CD4-positive, CD25-positive, alpha-beta regulatory T cell (primary cell): ENCODE results near the gene BUD23. TPM values are rescaled to one million over a fixed set of nuclear protein-coding genes. Genes with fewer than 3 reads are reported as not detected.

Experiments used
- ATAC-seq, 2 donors: fragments of 150-1000 bp; cut with Tn5 transposase; one replicate each; pipeline ENCODE4 v1.10.0; 2021; ENCODE audit warnings: low read depth in 2 of 2, moderate number of reproducible peaks in 2 of 2, moderate library complexity in 1 of 2
- DNase-seq, 3 donors: peaks; one replicate each; pipeline versions ENCODE4 v3.0.0 to v3.0.0-alpha.2; 2012 to 2022; ENCODE audit warnings: mixed read lengths in 1 of 3
- H3K27ac ChIP-seq: one replicate; pipeline ENCODE4 v1.7.0; 2013; ENCODE audit warnings: mild to moderate bottlenecking, low read length; ENCODE audit not compliant: insufficient read depth, poor library complexity, severe bottlenecking
- H3K27me3 ChIP-seq: one replicate; pipeline ENCODE4 v1.7.0; 2013; ENCODE audit warnings: low read length; ENCODE audit not compliant: control insufficient read depth, insufficient read depth
- H3K36me3 ChIP-seq: one replicate; pipeline ENCODE4 v1.7.0; 2013; ENCODE audit warnings: mild to moderate bottlenecking, low read length, moderate library complexity; ENCODE audit not compliant: control insufficient read depth, insufficient read depth
- H3K4me1 ChIP-seq: 2 replicates; pipeline ENCODE4 v1.7.0; 2013; ENCODE audit warnings: mild to moderate bottlenecking, low read length; ENCODE audit not compliant: insufficient read depth, control insufficient read depth, poor library complexity, severe bottlenecking
- H3K4me3 ChIP-seq: one replicate; pipeline ENCODE4 v1.7.0; 2013; ENCODE audit warnings: low read depth, mild to moderate bottlenecking, low read length, moderate library complexity
- H3K9me3 ChIP-seq, 2 experiments: 1 replicate in 1 of 2; 2 replicates in 1 of 2; pipeline ENCODE4 v1.7.0; 2013; ENCODE audit warnings: low read length in 2 of 2, mild to moderate bottlenecking in 1 of 2, moderate library complexity in 1 of 2; ENCODE audit not compliant: control insufficient read depth in 2 of 2
- H3K27ac Mint-ChIP-seq, 3 donors: one replicate each; pipeline ENCODE4 v1.8.0; 2020 to 2022; ENCODE audit warnings: mild to moderate bottlenecking in 3 of 3, mixed read lengths in 3 of 3, moderate library complexity in 2 of 3
- H3K27me3 Mint-ChIP-seq: one replicate; pipeline ENCODE4 v1.8.0; 2022; ENCODE audit warnings: mild to moderate bottlenecking, mixed read lengths
- H3K36me3 Mint-ChIP-seq: one replicate; pipeline ENCODE4 v1.8.0; 2020; ENCODE audit warnings: mixed read lengths
- H3K4me1 Mint-ChIP-seq, 4 donors: one replicate each; pipeline ENCODE4 v1.8.0; 2020 to 2022; ENCODE audit warnings: mixed read lengths in 4 of 4, mild to moderate bottlenecking in 1 of 4
- H3K4me3 Mint-ChIP-seq, 4 donors: one replicate each; pipeline ENCODE4 v1.8.0; 2020 to 2022; ENCODE audit warnings: mild to moderate bottlenecking in 4 of 4, mixed read lengths in 4 of 4, moderate library complexity in 3 of 4
- H3K9me3 Mint-ChIP-seq, 7 donors: one replicate each; pipeline ENCODE4 v1.8.0; 2020 to 2022; ENCODE audit warnings: mixed read lengths in 7 of 7, mild to moderate bottlenecking in 3 of 7, moderate library complexity in 2 of 7
- polyA plus RNA-seq, 4 donors: library from polyadenylated mRNA; unstranded; fragments of 300-500 nt; fragmentation: Illumina TruSeq; gene quantifications; one replicate each; pipeline ENCODE4 v1.2.3, GENCODE V29; 2021
- total RNA-seq: library from RNA; stranded (reverse); gene quantifications from one replicate; pipeline ENCODE4 v1.2.3, GENCODE V29; 2022

The BUD23 gene
- total and polyA plus RNA-seq, 5 donors from 2014 or later = 96.3 to 127 (median 119) TPM

GRCh38 chr7:73680501-73680900, 2.9 kb upstream of the BUD23 start:
- H3K27ac Mint-ChIP-seq = no peak overlapping the region

GRCh38 chr7:73681031-73681430, 2.4 kb upstream of the BUD23 start:
- Mint-ChIP-seq H3K27ac (peak overlapping the region in 1 of 3 donors; percentile 78), H3K27me3 (no peaks in the 10 kb centered on the region)

More at GRCh38 chr7:73680501-73680900, 2.9 kb upstream of the BUD23 start:
- Mint-ChIP-seq H3K4me3 (peak overlapping the region in 3 of 4 donors; percentile 96 to 97 (median 96)), H3K27me3 (no peaks in the 10 kb centered on the region), H3K9me3 (peaks cover 0 to 4% (median 0%) of the 10 kb centered on the region in 7 donors), H3K4me1 (peaks cover 7 to 48% (median 24%) of the 10 kb centered on the region in 4 donors), H3K36me3 (peaks cover 19% of the 10 kb centered on the region)
- Histone ChIP-seq H3K27me3 (no peaks in the 10 kb centered on the region), H3K27ac (no peak overlapping the region), H3K4me3 (no peak overlapping the region), H3K9me3 (no peaks in the 10 kb centered on the region), H3K4me1 (peaks cover 34% of the 10 kb centered on the region), H3K36me3 (peaks cover 2% of the 10 kb centered on the region)
- ATAC-seq (no peak), DNase-seq (no peak)

DNA sequence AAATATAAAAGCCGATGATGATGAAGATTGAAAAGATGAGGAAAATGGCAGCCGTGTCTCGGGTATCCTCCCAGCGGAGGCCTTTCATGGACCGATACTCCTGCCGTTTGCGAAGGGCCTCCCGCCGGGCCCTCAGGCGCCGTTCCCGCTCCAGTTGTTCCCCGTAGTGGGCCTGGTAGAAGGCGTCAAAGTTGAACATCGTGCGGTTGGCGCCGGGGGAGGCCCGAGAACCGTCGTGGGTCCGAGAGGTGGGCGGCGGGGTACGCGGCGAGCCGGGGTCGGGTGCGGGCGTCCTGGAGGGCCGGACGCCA, 697 bp upstream of the BUD23 start:
- Histone ChIP-seq H3K9me3 (no peaks in the 10 kb centered on the region), H3K27me3 (no peaks in the 10 kb centered on the region), H3K27ac (peak overlapping the region; percentile 78), H3K4me3 (peak overlapping the region; percentile 77), H3K4me1 (peaks cover 34% of the 10 kb centered on the region), H3K36me3 (peaks cover 15% of the 10 kb centered on the region)
- no peak for ATAC-seq
- Mint-ChIP-seq H3K4me1 (peaks cover 13 to 57% (median 28%) of the 10 kb centered on the region in 4 donors), H3K4me3 (peak overlapping the region; percentile 96 to 99 (median 96)), H3K27ac (peak overlapping the region; percentile 91 to 98 (median 94)), H3K36me3 (peaks cover 27% of the 10 kb centered on the region), H3K9me3 (peaks cover 0 to 4% (median 0%) of the 10 kb centered on the region in 7 donors), H3K27me3 (no peaks in the 10 kb centered on the region)
- no peak for DNase-seq

More at GRCh38 chr7:73681031-73681430, 2.4 kb upstream of the BUD23 start:
- peaks cover 34% of the 10 kb centered on the region for H3K4me1 ChIP-seq
- Mint-ChIP-seq H3K4me3 (peak overlapping the region; percentile 91 to 97 (median 96)), H3K9me3 (peaks cover 0 to 4% (median 0%) of the 10 kb centered on the region in 7 donors), H3K4me1 (peaks cover 8 to 49% (median 25%) of the 10 kb centered on the region in 4 donors), H3K36me3 (peaks cover 19% of the 10 kb centered on the region)
- H3K9me3 ChIP-seq = no peaks in the 10 kb centered on the region
- no peaks in the 10 kb centered on the region for H3K27me3 ChIP-seq
- H3K27ac ChIP-seq = no peak overlapping the region
- DNase-seq (no peak), ATAC-seq (no peak)
- H3K4me3 ChIP-seq = no peak overlapping the region
- peaks cover 2% of the 10 kb centered on the region for H3K36me3 ChIP-seq

DNA sequence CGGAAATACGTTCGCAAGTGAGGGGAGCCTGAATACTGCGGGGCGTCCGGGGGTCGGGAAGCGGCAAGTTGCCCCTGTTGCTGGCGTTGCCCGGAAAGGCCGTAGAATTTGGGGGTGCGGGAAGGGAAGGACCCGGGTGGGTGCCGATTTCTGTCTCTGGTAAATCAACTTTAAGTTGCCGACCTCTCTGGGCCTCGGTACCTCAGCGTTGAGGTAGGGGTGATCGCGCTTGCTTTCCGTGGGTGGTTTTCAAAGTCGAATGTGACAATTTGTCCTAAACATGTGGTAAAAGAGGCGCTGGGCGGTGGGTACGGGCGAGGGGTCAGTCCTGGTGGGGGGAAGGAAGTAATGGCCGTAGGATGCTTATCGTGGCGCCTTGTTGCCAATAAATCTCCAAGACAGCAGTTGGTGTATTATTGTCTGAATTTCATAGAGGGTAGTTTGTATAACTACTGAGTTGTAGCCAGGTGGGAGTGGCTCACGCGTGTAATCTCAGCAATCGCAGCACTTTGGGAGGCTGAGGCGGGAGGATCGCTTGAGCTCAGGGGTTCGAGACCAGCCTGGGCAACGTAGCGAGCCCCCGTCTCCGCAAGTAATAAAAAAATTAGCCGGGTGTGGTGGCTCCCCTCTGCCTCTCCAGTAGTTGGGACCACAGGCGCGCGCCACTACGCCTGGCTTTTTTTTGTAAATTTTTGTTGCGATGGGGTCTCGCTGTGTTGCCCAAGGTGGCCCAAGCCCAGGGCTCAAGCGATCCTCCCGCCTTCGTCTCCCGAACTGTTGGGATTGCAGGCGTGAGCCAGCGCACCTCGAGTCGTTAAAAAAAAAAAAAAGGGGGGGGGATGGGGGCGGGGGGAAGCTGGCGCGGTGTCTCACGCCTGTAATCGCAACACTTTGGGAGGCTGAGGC, 644 bp downstream of the BUD23 start:
- peak in 1 of 3 donors; percentile 13 for DNase-seq
- Histone ChIP-seq H3K4me1 (peaks cover 34% of the 10 kb centered on the region), H3K4me3 (peak overlapping the region; percentile 90), H3K36me3 (peaks cover 25% of the 10 kb centered on the region), H3K27me3 (no peaks in the 10 kb centered on the region), H3K27ac (peak overlapping the region; percentile 78), H3K9me3 (no peaks in the 10 kb centered on the region)
- peak overlapping the region; percentile 96 to 99 (median 96) for H3K4me3 Mint-ChIP-seq
- H3K4me1 Mint-ChIP-seq = peaks cover 13 to 58% (median 30%) of the 10 kb centered on the region in 4 donors
- H3K27ac Mint-ChIP-seq = peak overlapping the region; percentile 94 to 99 (median 98)
- H3K27me3 Mint-ChIP-seq = no peaks in the 10 kb centered on the region
- ATAC-seq = no peak
- peaks cover 0 to 2% (median 0%) of the 10 kb centered on the region in 7 donors for H3K9me3 Mint-ChIP-seq
- peaks cover 25% of the 10 kb centered on the region for H3K36me3 Mint-ChIP-seq

DNA sequence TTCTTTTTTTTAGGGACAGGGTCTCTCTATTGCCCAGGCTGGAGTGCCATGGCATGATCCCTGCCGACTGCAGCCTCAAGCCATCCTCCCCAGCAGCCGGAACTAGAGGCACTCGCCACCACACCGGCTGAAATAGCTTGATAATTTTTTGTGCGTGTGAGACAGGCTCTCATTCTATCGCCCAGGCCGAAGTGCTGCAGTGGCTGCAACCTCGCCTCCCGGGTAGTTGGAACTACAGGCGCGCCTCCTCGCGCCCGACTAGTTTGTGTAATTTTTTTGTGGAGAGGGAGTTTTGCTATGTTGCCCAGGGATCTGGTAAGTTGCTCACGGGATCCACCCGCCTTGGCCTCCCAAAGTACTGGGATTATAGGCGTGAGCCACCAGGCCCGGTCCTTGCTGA, 1.9 kb downstream of the BUD23 start:
- Mint-ChIP-seq H3K9me3 (peaks cover 0 to 2% (median 0%) of the 10 kb centered on the region in 7 donors), H3K4me3 (peak overlapping the region; percentile 76 to 80 (median 80)), H3K4me1 (peaks cover 17 to 57% (median 29%) of the 10 kb centered on the region in 4 donors), H3K27me3 (no peaks in the 10 kb centered on the region), H3K36me3 (peaks cover 34% of the 10 kb centered on the region), H3K27ac (no peak overlapping the region)
- H3K9me3 ChIP-seq = no peaks in the 10 kb centered on the region
- no peak for DNase-seq
- H3K27ac ChIP-seq = no peak overlapping the region
- peaks cover 34% of the 10 kb centered on the region for H3K4me1 ChIP-seq
- no peak for ATAC-seq
- H3K27me3 ChIP-seq = no peaks in the 10 kb centered on the region
- peaks cover 33% of the 10 kb centered on the region for H3K36me3 ChIP-seq
- H3K4me3 ChIP-seq = no peak overlapping the region

DNA sequence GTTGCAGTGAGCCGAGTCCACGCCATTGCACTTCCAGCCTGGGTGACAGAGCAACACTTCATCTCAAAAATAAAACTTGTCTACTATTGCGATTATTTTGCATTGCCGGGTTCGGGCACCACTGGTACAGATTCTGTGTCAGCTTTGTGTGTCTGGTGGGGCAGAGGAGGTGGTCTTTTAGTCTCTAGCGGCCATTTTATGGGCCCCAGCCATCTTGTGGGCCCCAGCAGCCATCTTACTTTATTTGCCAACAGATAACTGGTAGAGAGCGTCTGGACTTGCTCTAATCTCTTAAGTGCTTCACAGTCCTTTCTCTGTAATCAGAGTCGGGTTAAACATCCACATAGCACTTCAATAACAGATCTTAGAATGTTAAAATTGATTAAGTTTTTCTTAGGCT, 4.9 kb downstream of the BUD23 start:
- H3K4me3 Mint-ChIP-seq = peak overlapping the region in 2 of 4 donors; percentile 35 to 41
- peaks cover 45% of the 10 kb centered on the region for H3K36me3 Mint-ChIP-seq
- peaks cover 7 to 34% (median 12%) of the 10 kb centered on the region in 4 donors for H3K4me1 Mint-ChIP-seq
- no peak overlapping the region for H3K27ac ChIP-seq
- no peaks in the 10 kb centered on the region for H3K27me3 Mint-ChIP-seq
- H3K9me3 ChIP-seq = no peaks in the 10 kb centered on the region
- DNase-seq = no peak
- no peaks in the 10 kb centered on the region for H3K27me3 ChIP-seq
- no peaks in the 10 kb centered on the region for H3K9me3 Mint-ChIP-seq
- ATAC-seq = no peak
- H3K4me3 ChIP-seq = no peak overlapping the region
- H3K36me3 ChIP-seq = peaks cover 62% of the 10 kb centered on the region
- H3K4me1 ChIP-seq = peaks cover 13% of the 10 kb centered on the region
- peak overlapping the region in 2 of 3 donors; percentile 12 for H3K27ac Mint-ChIP-seq

DNA sequence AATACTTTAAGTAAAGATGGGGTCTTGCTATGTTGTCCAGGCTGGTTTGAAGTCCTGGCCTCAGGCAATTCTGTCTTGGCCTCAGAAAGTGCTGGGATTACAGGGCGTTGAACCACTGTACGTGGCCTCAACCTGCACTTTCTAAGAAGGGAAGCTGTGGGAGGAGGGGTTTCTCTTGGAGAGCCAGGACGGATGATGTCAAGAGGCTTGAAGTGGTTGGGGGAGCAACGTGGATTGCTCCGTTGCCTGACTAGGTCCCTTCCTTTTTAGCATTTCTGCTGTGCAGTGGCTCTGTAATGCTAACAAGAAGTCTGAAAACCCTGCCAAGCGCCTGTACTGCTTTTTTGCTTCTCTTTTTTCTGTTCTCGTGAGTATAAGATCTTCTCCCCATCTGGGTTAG, 7.2 kb downstream of the BUD23 start:
- Mint-ChIP-seq H3K27ac (no peak overlapping the region), H3K4me1 (peaks cover 7 to 23% (median 10%) of the 10 kb centered on the region in 4 donors), H3K9me3 (no peaks in the 10 kb centered on the region), H3K4me3 (no peak overlapping the region), H3K36me3 (peaks cover 57% of the 10 kb centered on the region), H3K27me3 (no peaks in the 10 kb centered on the region)
- Histone ChIP-seq H3K27ac (no peak overlapping the region), H3K27me3 (no peaks in the 10 kb centered on the region), H3K4me3 (no peak overlapping the region), H3K36me3 (peaks cover 80% of the 10 kb centered on the region), H3K4me1 (no peaks in the 10 kb centered on the region), H3K9me3 (no peaks in the 10 kb centered on the region)
- ATAC-seq = no peak
- no peak for DNase-seq
